CD4-positive, CD25-positive, alpha-beta regulatory T cell (primary cell): ENCODE measurements around the gene TBCCD1. TPM values are rescaled to one million over a fixed set of nuclear protein-coding genes. Genes with fewer than 3 reads are reported as not detected.

Experiments
- ATAC-seq, 2 donors: fragments of 150-1000 bp; cut with Tn5 transposase; one replicate each; pipeline ENCODE4 v1.10.0; 2021; ENCODE audit warnings: low read depth in 2 of 2, moderate number of reproducible peaks in 2 of 2, moderate library complexity in 1 of 2
- DNase-seq, 3 donors: peaks; one replicate each; pipeline versions ENCODE4 v3.0.0 to v3.0.0-alpha.2; 2012 to 2022; ENCODE audit warnings: mixed read lengths in 1 of 3
- H3K27ac ChIP-seq: one replicate; pipeline ENCODE4 v1.7.0; 2013; ENCODE audit warnings: mild to moderate bottlenecking, low read length; ENCODE audit not compliant: insufficient read depth, poor library complexity, severe bottlenecking
- H3K27me3 ChIP-seq: one replicate; pipeline ENCODE4 v1.7.0; 2013; ENCODE audit warnings: low read length; ENCODE audit not compliant: control insufficient read depth, insufficient read depth
- H3K36me3 ChIP-seq: one replicate; pipeline ENCODE4 v1.7.0; 2013; ENCODE audit warnings: mild to moderate bottlenecking, low read length, moderate library complexity; ENCODE audit not compliant: control insufficient read depth, insufficient read depth
- H3K4me1 ChIP-seq: 2 replicates; pipeline ENCODE4 v1.7.0; 2013; ENCODE audit warnings: mild to moderate bottlenecking, low read length; ENCODE audit not compliant: insufficient read depth, control insufficient read depth, poor library complexity, severe bottlenecking
- H3K4me3 ChIP-seq: one replicate; pipeline ENCODE4 v1.7.0; 2013; ENCODE audit warnings: low read depth, mild to moderate bottlenecking, low read length, moderate library complexity
- H3K9me3 ChIP-seq, 2 experiments: 1 replicate in 1 of 2; 2 replicates in 1 of 2; pipeline ENCODE4 v1.7.0; 2013; ENCODE audit warnings: low read length in 2 of 2, mild to moderate bottlenecking in 1 of 2, moderate library complexity in 1 of 2; ENCODE audit not compliant: control insufficient read depth in 2 of 2
- H3K27ac Mint-ChIP-seq, 3 donors: one replicate each; pipeline ENCODE4 v1.8.0; 2020 to 2022; ENCODE audit warnings: mild to moderate bottlenecking in 3 of 3, mixed read lengths in 3 of 3, moderate library complexity in 2 of 3
- H3K27me3 Mint-ChIP-seq: one replicate; pipeline ENCODE4 v1.8.0; 2022; ENCODE audit warnings: mild to moderate bottlenecking, mixed read lengths
- H3K36me3 Mint-ChIP-seq: one replicate; pipeline ENCODE4 v1.8.0; 2020; ENCODE audit warnings: mixed read lengths
- H3K4me1 Mint-ChIP-seq, 4 donors: one replicate each; pipeline ENCODE4 v1.8.0; 2020 to 2022; ENCODE audit warnings: mixed read lengths in 4 of 4, mild to moderate bottlenecking in 1 of 4
- H3K4me3 Mint-ChIP-seq, 4 donors: one replicate each; pipeline ENCODE4 v1.8.0; 2020 to 2022; ENCODE audit warnings: mild to moderate bottlenecking in 4 of 4, mixed read lengths in 4 of 4, moderate library complexity in 3 of 4
- H3K9me3 Mint-ChIP-seq, 7 donors: one replicate each; pipeline ENCODE4 v1.8.0; 2020 to 2022; ENCODE audit warnings: mixed read lengths in 7 of 7, mild to moderate bottlenecking in 3 of 7, moderate library complexity in 2 of 7
- polyA plus RNA-seq, 4 donors: library from polyadenylated mRNA; unstranded; fragments of 300-500 nt; fragmentation: Illumina TruSeq; gene quantifications; one replicate each; pipeline ENCODE4 v1.2.3, GENCODE V29; 2021
- total RNA-seq: library from RNA; stranded (reverse); gene quantifications from one replicate; pipeline ENCODE4 v1.2.3, GENCODE V29; 2022

Gene TBCCD1
- total and polyA plus RNA-seq, 5 donors from 2014 or later: 18.7 to 23.9 (median 22.0) TPM

- Histone ChIP-seq H3K27me3 (peaks cover 6% of the 10 kb centered on the region), H3K4me3 (no peak overlapping the region), H3K4me1 (peaks cover 8% of the 10 kb centered on the region), H3K27ac (no peak overlapping the region), H3K36me3 (no peaks in the 10 kb centered on the region), H3K9me3 (no peaks in the 10 kb centered on the region)
- Mint-ChIP-seq H3K4me1 (peaks cover 5 to 18% (median 14%) of the 10 kb centered on the region in 4 donors), H3K36me3 (no peaks in the 10 kb centered on the region), H3K27ac (no peak overlapping the region), H3K27me3 (peaks cover 19% of the 10 kb centered on the region), H3K4me3 (no peak overlapping the region), H3K9me3 (peaks cover 0 to 1% (median 0%) of the 10 kb centered on the region in 7 donors)
- no peak for DNase-seq
- ATAC-seq: no peak
Measured at GRCh38 chr3:186612065-186612464, 44.9 kb upstream of the TBCCD1 start.

GRCh38 chr3:186609247-186609868 lies 42.2 kb upstream of the TBCCD1 start:
- Histone ChIP-seq H3K4me1 (no peaks in the 10 kb centered on the region), H3K27me3 (peaks cover 6% of the 10 kb centered on the region), H3K36me3 (no peaks in the 10 kb centered on the region), H3K4me3 (no peak overlapping the region), H3K27ac (no peak overlapping the region), H3K9me3 (no peaks in the 10 kb centered on the region)
- ATAC-seq (no peak), DNase-seq (no peak)
- no peaks in the 10 kb centered on the region for H3K9me3 Mint-ChIP-seq
- peaks cover 0 to 3% (median 1%) of the 10 kb centered on the region in 4 donors for H3K4me1 Mint-ChIP-seq
- H3K27ac Mint-ChIP-seq: no peak overlapping the region
- H3K27me3 Mint-ChIP-seq: peaks cover 10% of the 10 kb centered on the region
- H3K36me3 Mint-ChIP-seq: no peaks in the 10 kb centered on the region
- H3K4me3 Mint-ChIP-seq: no peak overlapping the region

DNA sequence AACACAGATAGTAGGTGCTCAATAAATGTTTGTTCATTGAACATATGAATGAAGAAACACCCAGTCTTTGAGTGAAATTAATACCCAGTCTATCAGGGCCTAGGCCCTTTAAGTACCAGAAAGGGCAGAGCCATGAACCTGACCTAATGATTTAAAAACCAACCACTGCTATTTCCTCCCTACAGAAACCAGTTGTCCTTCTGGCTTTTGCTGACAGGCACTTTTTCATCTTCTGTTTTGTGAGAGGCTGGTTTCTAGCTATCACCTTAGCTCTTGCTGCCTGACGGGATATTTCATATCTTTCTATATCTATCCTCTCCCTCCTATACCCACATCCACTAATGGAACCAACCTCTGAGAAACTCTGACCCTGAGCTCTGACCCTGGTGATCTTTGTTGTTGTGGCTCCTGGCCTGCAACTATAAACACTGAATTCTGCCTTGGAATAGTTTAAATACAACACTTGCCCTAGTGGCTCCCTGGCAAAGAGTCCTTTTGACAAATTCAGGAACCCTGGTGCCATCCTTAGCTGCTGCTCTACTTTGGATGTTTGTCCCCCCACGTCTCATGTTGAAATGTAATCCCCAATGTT lies 41.6 kb upstream of the TBCCD1 start:
- no peak overlapping the region for H3K4me3 Mint-ChIP-seq
- DNase-seq (no peak), ATAC-seq (no peak)
- Histone ChIP-seq H3K27ac (no peak overlapping the region), H3K36me3 (no peaks in the 10 kb centered on the region), H3K4me1 (no peaks in the 10 kb centered on the region), H3K9me3 (no peaks in the 10 kb centered on the region), H3K4me3 (no peak overlapping the region), H3K27me3 (peaks cover 4% of the 10 kb centered on the region)
- no peaks in the 10 kb centered on the region for H3K9me3 Mint-ChIP-seq
- H3K36me3 Mint-ChIP-seq: no peaks in the 10 kb centered on the region
- no peaks in the 10 kb centered on the region for H3K4me1 Mint-ChIP-seq
- peaks cover 6% of the 10 kb centered on the region for H3K27me3 Mint-ChIP-seq
- no peak overlapping the region for H3K27ac Mint-ChIP-seq

GRCh38 chr3:186605561-186606545 lies 38.7 kb upstream of the TBCCD1 start:
- Mint-ChIP-seq H3K9me3 (peaks cover 0 to 2% (median 0%) of the 10 kb centered on the region in 7 donors), H3K4me3 (no peak overlapping the region), H3K27ac (no peak overlapping the region), H3K4me1 (no peaks in the 10 kb centered on the region), H3K27me3 (no peaks in the 10 kb centered on the region), H3K36me3 (no peaks in the 10 kb centered on the region)
- Histone ChIP-seq H3K36me3 (no peaks in the 10 kb centered on the region), H3K9me3 (no peaks in the 10 kb centered on the region), H3K27ac (no peak overlapping the region), H3K4me1 (no peaks in the 10 kb centered on the region), H3K27me3 (no peaks in the 10 kb centered on the region), H3K4me3 (no peak overlapping the region)
- DNase-seq (no peak), ATAC-seq (no peak)

DNA sequence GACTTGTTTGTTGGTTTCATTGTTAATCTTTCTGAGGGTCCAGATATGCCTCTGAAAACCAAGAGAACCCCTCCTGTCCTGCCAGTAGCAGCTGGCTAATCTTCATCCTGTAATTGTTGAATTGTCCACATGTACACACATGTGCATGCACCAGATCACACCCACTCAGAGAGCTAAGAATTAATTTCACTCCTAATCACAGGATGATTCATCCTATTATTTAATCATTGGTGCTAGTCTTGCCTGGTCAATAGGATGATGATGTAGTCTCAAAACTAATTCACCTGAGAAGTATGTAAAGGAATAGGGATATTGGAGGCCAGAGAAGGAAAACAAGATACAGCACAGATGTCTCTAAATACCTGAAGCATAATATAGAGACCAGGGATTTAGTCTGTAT lies 37.9 kb upstream of the TBCCD1 start:
- Histone ChIP-seq H3K36me3 (no peaks in the 10 kb centered on the region), H3K27me3 (no peaks in the 10 kb centered on the region), H3K4me1 (no peaks in the 10 kb centered on the region), H3K27ac (no peak overlapping the region), H3K4me3 (no peak overlapping the region), H3K9me3 (no peaks in the 10 kb centered on the region)
- no peak for DNase-seq
- Mint-ChIP-seq H3K4me3 (no peak overlapping the region), H3K27ac (no peak overlapping the region), H3K36me3 (no peaks in the 10 kb centered on the region), H3K4me1 (no peaks in the 10 kb centered on the region), H3K9me3 (peaks cover 0 to 2% (median 0%) of the 10 kb centered on the region in 7 donors), H3K27me3 (no peaks in the 10 kb centered on the region)
- no peak for ATAC-seq

DNA sequence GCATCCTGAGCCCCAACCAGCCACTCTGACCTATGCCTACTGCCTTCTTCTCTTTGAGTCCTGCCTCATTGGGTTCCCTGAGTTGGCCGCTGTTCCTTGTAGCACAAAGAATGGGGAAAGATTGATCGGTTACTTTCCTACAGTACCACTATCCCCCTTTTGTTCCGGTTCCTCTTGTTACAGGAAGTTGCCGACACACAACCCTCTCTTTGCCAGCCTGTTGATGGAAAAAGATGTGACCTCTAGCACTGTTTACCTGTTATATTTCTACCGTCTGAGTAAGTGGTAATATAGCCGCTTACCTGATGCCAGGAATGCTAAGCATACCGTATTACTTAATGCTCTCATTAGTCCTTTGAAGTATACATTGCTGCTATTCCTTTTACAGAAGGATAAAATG lies 36.0 kb upstream of the TBCCD1 start:
- DNase-seq (no peak), ATAC-seq (no peak)
- H3K4me1 Mint-ChIP-seq: no peaks in the 10 kb centered on the region
- H3K9me3 Mint-ChIP-seq: peaks cover 0 to 2% (median 0%) of the 10 kb centered on the region in 7 donors
- Histone ChIP-seq H3K27ac (no peak overlapping the region), H3K4me3 (no peak overlapping the region), H3K4me1 (no peaks in the 10 kb centered on the region), H3K36me3 (no peaks in the 10 kb centered on the region), H3K27me3 (no peaks in the 10 kb centered on the region), H3K9me3 (no peaks in the 10 kb centered on the region)
- no peaks in the 10 kb centered on the region for H3K27me3 Mint-ChIP-seq
- H3K36me3 Mint-ChIP-seq: no peaks in the 10 kb centered on the region
- peak overlapping the region in 1 of 4 donors; percentile 23 for H3K4me3 Mint-ChIP-seq
- no peak overlapping the region for H3K27ac Mint-ChIP-seq

GRCh38 chr3:186600896-186601295 lies 33.8 kb upstream of the TBCCD1 start:
- Histone ChIP-seq H3K36me3 (no peaks in the 10 kb centered on the region), H3K27me3 (no peaks in the 10 kb centered on the region), H3K4me1 (no peaks in the 10 kb centered on the region), H3K27ac (no peak overlapping the region), H3K9me3 (no peaks in the 10 kb centered on the region), H3K4me3 (no peak overlapping the region)
- Mint-ChIP-seq H3K9me3 (peaks cover 0 to 2% (median 0%) of the 10 kb centered on the region in 7 donors), H3K27me3 (peaks cover 6% of the 10 kb centered on the region), H3K4me3 (no peak overlapping the region), H3K27ac (no peak overlapping the region), H3K36me3 (no peaks in the 10 kb centered on the region), H3K4me1 (no peaks in the 10 kb centered on the region)
- DNase-seq (no peak), ATAC-seq (no peak)
